ENCODE measurements around the gene FGD4.

DNA sequence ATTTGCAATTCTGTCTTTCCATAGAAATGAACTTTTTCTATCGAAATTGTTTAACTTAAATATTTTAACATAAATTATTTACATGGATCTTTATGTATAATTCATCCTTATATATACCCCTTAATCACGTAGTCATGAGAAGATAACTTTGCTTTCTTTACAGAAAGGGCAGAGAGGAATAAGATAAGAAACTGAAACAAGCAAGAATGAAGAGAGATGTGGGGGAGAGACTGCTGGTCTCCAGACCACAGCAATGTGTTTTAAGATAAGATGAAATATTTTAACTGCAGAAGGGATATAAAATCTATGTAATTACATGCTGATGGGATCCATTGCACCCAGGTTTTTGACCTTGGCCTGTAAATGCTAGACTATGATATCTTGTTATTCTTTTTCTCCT is 245.1 kb downstream of the FGD4 start:
- TF ChIP-seq POLR2A (IDR thresholded peaks at IDR 0.05) (no peak), EP300 (IDR thresholded peaks at IDR 0.05) (no peak)
- TF ChIP-seq, protein P1, sequence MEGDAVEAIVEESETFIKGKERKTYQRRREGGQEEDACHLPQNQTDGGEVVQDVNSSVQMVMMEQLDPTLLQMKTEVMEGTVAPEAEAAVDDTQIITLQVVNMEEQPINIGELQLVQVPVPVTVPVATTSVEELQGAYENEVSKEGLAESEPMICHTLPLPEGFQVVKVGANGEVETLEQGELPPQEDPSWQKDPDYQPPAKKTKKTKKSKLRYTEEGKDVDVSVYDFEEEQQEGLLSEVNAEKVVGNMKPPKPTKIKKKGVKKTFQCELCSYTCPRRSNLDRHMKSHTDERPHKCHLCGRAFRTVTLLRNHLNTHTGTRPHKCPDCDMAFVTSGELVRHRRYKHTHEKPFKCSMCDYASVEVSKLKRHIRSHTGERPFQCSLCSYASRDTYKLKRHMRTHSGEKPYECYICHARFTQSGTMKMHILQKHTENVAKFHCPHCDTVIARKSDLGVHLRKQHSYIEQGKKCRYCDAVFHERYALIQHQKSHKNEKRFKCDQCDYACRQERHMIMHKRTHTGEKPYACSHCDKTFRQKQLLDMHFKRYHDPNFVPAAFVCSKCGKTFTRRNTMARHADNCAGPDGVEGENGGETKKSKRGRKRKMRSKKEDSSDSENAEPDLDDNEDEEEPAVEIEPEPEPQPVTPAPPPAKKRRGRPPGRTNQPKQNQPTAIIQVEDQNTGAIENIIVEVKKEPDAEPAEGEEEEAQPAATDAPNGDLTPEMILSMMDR (IDR thresholded peaks at IDR 0.05) = no peak
